ENCODE results near the gene MMP28.

DNA sequence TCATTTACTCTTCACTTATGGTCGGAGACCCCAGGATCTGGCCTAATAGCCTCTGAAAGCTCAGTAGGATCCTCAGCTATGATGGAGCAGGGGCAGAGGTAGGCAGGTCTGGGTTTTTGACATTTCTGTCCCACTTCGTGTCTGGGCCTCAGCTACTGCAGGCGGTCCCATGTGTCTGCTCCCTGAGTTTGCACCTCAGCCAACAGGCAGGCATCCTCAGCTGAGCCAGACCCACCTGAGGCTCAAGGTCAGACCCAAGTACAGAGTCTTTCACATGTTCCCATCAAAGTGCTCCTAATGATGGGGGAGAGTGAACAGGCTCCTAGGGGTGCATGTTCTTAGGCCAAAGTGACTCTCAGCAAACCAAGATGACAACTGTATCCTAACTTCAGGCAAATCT, 66.9 kb downstream of the MMP28 start:
- TF ChIP-seq CTCF (conservative IDR thresholded peaks at IDR 0.05) (no peak), EZH2 (IDR thresholded peaks at IDR 0.05; ENCODE audit: low read depth) (no peak)
